Neural cell (in vitro differentiated cells): ENCODE data around the gene SCNN1A. TPM values are rescaled to one million over a fixed set of nuclear protein-coding genes. Genes with fewer than 3 reads are reported as not detected.

Source experiments
- H2AFZ ChIP-seq: fragments of 200-600, 300-800 bp; sonication (generic), shearing (Covaris generic); 2 replicates; pipeline ENCODE4 v1.6.0; 2014; ENCODE audit warnings: low read depth, mild to moderate bottlenecking, antibody characterized with exemption, low read length, moderate library complexity
- H3F3A ChIP-seq: fragments of 200-600 bp; shearing (Covaris generic); 2 replicates; pipeline ENCODE4 v1.6.1; 2016; ENCODE audit warnings: mild to moderate bottlenecking, moderate library complexity, mixed read lengths, antibody characterized with exemption, low read length; ENCODE audit not compliant: insufficient read depth, poor library complexity, severe bottlenecking
- H3K27ac ChIP-seq: fragments of 200-600, 300-800 bp; sonication (generic), shearing (Covaris generic); 2 replicates; pipeline ENCODE4 v1.5.1; 2014; ENCODE audit warnings: mild to moderate bottlenecking, low read length, moderate library complexity
- H3K27me3 ChIP-seq: fragments of 300-800, 200-600 bp; sonication (generic), shearing (Covaris generic); 2 replicates; pipeline ENCODE4 v1.6.0; 2014; ENCODE audit warnings: mild to moderate bottlenecking, low read depth, low read length, moderate library complexity; ENCODE audit not compliant: insufficient read depth
- H3K36me3 ChIP-seq: fragments of 300-800, 200-600 bp; sonication (generic), shearing (Covaris generic); 2 replicates; pipeline ENCODE4 v1.5.1; 2014; ENCODE audit warnings: mild to moderate bottlenecking, antibody characterized with exemption, low read length, moderate library complexity; ENCODE audit not compliant: insufficient read depth
- H3K4me2 ChIP-seq: fragments of 300-800, 200-600 bp; sonication (generic), shearing (Covaris generic); 2 replicates; pipeline ENCODE4 v1.6.0; 2014; ENCODE audit warnings: mild to moderate bottlenecking, low read length
- H3K4me3 ChIP-seq: fragments of 300-800, 200-600 bp; sonication (generic), shearing (Covaris generic); 2 replicates; pipeline ENCODE4 v1.5.1; 2014; ENCODE audit warnings: mild to moderate bottlenecking, low read length, moderate library complexity
- H3K79me2 ChIP-seq: fragments of 200-600 bp; shearing (Covaris generic); replicated peaks from 2 replicates; pipeline ENCODE4 v1.6.0; 2014; ENCODE audit warnings: mild to moderate bottlenecking, low read length, moderate library complexity; ENCODE audit not compliant: insufficient read depth
- H3K9ac ChIP-seq: fragments of 300-800, 200-600 bp; sonication (generic), shearing (Covaris generic); 2 replicates; pipeline ENCODE4 v1.6.1; 2016; ENCODE audit warnings: mild to moderate bottlenecking, low read length, mixed read lengths
- H3K9me2 ChIP-seq: fragments of 200-600 bp; shearing (Covaris generic); 2 replicates; pipeline ENCODE4 v1.6.1; 2016; ENCODE audit warnings: mild to moderate bottlenecking, low read length, mixed read lengths; ENCODE audit not compliant: insufficient read depth
- H3K9me3 ChIP-seq: fragments of 200-600, 300-800 bp; sonication (generic), shearing (Covaris generic); 2 replicates; pipeline ENCODE4 v1.6.1; 2016; ENCODE audit warnings: mild to moderate bottlenecking, mixed run types, low read length, moderate library complexity, mixed read lengths
- H4K20me1 ChIP-seq: fragments of 200-600 bp; shearing (Covaris generic); 2 replicates; pipeline ENCODE4 v1.6.1; 2016; ENCODE audit warnings: mild to moderate bottlenecking, mixed run types; ENCODE audit not compliant: insufficient read depth
- CTCF ChIP-seq: fragments of 450-650 bp; IDR thresholded peaks from 2 replicates; pipeline ENCODE4 v1.5.1; 2014; ENCODE audit warnings: antibody characterized with exemption, mild to moderate bottlenecking, moderate library complexity; ENCODE audit not compliant: poor library complexity, severe bottlenecking
- EP300 ChIP-seq: fragments of 450-650 bp; conservative IDR thresholded peaks from 2 replicates; pipeline ENCODE4 v1.6.1; 2014; ENCODE audit warnings: antibody characterized with exemption, mild to moderate bottlenecking, moderate library complexity; ENCODE audit not compliant: poor library complexity, severe bottlenecking
- EZH2 ChIP-seq: fragments of 200-600, 300-800 bp; shearing (Covaris generic), sonication (generic); IDR thresholded peaks from 2 replicates; pipeline ENCODE4 v1.6.1; 2014; ENCODE audit warnings: antibody characterized with exemption, low read length, borderline replicate concordance, mild to moderate bottlenecking; ENCODE audit not compliant: insufficient read depth, poor library complexity, severe bottlenecking
- MXI1 ChIP-seq: fragments of 450-650 bp; conservative IDR thresholded peaks from 2 replicates; pipeline ENCODE4 v1.6.1; 2014; ENCODE audit warnings: antibody characterized with exemption, mild to moderate bottlenecking; ENCODE audit not compliant: poor library complexity, severe bottlenecking
- POLR2AphosphoS5 ChIP-seq: IDR thresholded peaks from 2 replicates; pipeline ENCODE4 v1.6.1; 2012
- RAD21 ChIP-seq: fragments of 450-650 bp; conservative IDR thresholded peaks from 2 replicates; pipeline ENCODE4 v1.6.1; 2014; ENCODE audit warnings: antibody characterized with exemption, mild to moderate bottlenecking, moderate library complexity
- REST ChIP-seq: IDR thresholded peaks from 2 replicates; pipeline ENCODE4 v1.6.1; 2012; ENCODE audit warnings: borderline replicate concordance
- SMC3 ChIP-seq: fragments of 450-650 bp; conservative IDR thresholded peaks from 2 replicates; pipeline ENCODE4 v1.6.1; 2014; ENCODE audit warnings: antibody characterized with exemption, mild to moderate bottlenecking, moderate library complexity; ENCODE audit not compliant: poor library complexity
- TAF1 ChIP-seq: IDR thresholded peaks from 2 replicates; pipeline ENCODE4 v1.6.1; 2012; ENCODE audit warnings: low read depth
- polyA plus RNA-seq: library from polyadenylated mRNA; depleted of rRNA; stranded (reverse); fragments of >200 nt; gene quantifications from 2 replicates; pipeline ENCODE4 v1.2.3, GENCODE V29; 2014

Gene SCNN1A
- polyA plus RNA-seq, 1 donor from 2014 or later, result not detected

DNA sequence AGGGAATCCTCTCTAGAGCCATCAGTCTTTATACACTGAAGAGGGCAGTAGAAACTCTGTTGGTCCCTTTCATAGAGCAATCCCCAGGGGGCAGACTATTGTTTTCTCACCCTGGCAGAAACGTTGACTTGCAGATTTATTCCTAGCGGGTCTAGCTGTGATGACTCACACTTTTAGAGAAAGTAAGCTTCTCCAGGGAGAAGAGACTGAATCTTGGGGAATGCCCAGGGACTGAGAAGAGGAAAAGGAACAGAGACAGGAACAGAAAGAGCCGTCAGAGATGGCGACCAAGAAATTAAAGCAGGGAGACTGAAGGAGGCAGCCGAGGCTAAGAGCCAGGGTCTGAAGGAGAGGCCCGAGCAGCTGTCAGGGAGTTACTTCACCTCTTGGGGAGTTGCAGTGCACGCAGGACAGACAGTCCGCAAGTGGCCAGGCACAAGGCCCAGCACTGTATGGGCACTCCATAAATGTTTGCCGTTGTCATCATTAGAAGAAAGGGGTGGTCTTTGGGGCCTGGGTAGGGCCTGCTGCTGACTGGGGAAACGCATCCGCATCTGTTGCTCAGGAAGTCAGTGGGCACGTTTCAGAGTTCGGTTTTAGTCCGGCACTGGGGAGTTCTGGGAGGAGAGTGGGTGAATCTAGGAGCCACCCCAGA is 51.9 kb downstream of the SCNN1A start:
- H3K36me3 ChIP-seq, result no peaks in the 10 kb centered on the region
- H3K9me2 ChIP-seq, result no peaks in the 10 kb centered on the region
- no peak overlapping the region for H3K4me2 ChIP-seq
- no peaks in the 10 kb centered on the region for H3K79me2 ChIP-seq
- no peak overlapping the region for H2AFZ ChIP-seq
- H4K20me1 ChIP-seq, result no peaks in the 10 kb centered on the region
- H3K27ac ChIP-seq, result no peak overlapping the region
- no peaks in the 10 kb centered on the region for H3F3A ChIP-seq
- no peak overlapping the region for H3K9ac ChIP-seq
- H3K4me3 ChIP-seq, result no peak overlapping the region
- no peaks in the 10 kb centered on the region for H3K9me3 ChIP-seq
- H3K27me3 ChIP-seq, result no peaks in the 10 kb centered on the region
- TF ChIP-seq RAD21 (no peak), POLR2AphosphoS5 (no peak), MXI1 (no peak), REST (no peak), SMC3 (no peak), EZH2 (no peak), EP300 (no peak), TAF1 (no peak), CTCF (no peak)

GRCh38 chr12:6322969-6323339 is 52.4 kb downstream of the SCNN1A start:
- no peaks in the 10 kb centered on the region for H3K27me3 ChIP-seq
- H3K27ac ChIP-seq, result no peak overlapping the region
- H3K9me3 ChIP-seq, result no peaks in the 10 kb centered on the region
- H3K79me2 ChIP-seq, result no peaks in the 10 kb centered on the region
- no peaks in the 10 kb centered on the region for H3F3A ChIP-seq
- H3K9me2 ChIP-seq, result no peaks in the 10 kb centered on the region
- H3K36me3 ChIP-seq, result no peaks in the 10 kb centered on the region
- H3K4me3 ChIP-seq, result no peak overlapping the region
- no peak overlapping the region for H3K4me2 ChIP-seq
- TF ChIP-seq REST (no peak), RAD21 (no peak), EP300 (no peak), CTCF (no peak), EZH2 (no peak), MXI1 (no peak), POLR2AphosphoS5 (no peak), SMC3 (no peak), TAF1 (no peak)
- no peaks in the 10 kb centered on the region for H4K20me1 ChIP-seq
- H3K9ac ChIP-seq, result no peak overlapping the region
- no peak overlapping the region for H2AFZ ChIP-seq
